HG02870 (cell line): ENCODE measurements around the gene PPP1R13B.
"Not testable (repeated sequence)": the region's sequence is repeated elsewhere in the genome, so short reads cannot be mapped to it uniquely, and the experiment has no call there.

ENCODE experiments used
- ATAC-seq: cut with Tn5 transposase; IDR thresholded peaks from one replicate; pipeline ENCODE4 v1.9.1; 2021; ENCODE audit warnings: mild to moderate bottlenecking, moderate library complexity; ENCODE audit not compliant: unreplicated experiment

PPP1R13B gene

DNA sequence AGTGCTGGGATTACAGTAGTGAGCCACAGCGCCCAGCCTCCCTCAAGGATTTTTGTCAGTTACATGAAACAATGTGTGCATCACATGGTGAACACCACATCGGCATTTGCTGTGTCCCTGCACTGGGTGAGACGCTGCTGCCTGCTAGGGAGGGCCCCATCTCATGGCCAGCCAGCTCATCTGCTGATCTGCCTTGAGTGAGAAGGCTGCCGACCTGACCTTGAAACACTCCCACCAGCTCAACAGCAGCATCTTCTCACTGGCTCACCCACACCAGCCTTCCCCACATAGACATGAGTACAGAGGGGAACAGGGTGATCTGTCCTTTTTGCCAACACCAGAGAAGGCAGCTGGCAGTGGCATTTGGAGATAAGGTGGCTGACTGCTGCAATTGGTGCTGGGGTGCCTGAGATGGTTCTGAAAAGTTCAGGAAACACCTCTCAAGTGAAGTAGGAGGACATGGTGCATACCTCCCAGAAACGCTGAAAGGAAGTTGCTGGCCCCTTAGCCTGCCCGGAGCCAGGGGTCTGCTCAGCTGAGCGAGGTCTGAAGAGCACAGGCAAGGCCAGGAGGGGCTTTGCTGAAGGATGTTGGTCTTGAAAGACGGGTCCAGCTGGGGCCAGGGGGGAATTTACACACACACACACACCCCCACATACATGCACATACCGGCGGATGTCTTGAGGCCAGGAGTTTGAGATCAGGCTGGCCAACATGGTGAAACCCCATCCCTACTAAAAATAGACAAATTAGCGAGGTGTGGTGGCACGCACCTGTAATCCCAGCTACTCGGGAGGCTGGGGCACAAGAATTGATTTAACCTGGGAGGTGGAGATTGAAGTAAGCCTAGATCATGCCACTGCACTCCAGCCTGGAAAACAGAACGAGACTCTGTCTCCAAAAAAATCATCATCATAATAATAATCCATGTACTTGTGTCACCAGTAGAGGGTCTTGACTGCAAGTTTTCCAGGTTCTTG is 14.3 kb upstream of the PPP1R13B start:
- no peak for ATAC-seq

DNA sequence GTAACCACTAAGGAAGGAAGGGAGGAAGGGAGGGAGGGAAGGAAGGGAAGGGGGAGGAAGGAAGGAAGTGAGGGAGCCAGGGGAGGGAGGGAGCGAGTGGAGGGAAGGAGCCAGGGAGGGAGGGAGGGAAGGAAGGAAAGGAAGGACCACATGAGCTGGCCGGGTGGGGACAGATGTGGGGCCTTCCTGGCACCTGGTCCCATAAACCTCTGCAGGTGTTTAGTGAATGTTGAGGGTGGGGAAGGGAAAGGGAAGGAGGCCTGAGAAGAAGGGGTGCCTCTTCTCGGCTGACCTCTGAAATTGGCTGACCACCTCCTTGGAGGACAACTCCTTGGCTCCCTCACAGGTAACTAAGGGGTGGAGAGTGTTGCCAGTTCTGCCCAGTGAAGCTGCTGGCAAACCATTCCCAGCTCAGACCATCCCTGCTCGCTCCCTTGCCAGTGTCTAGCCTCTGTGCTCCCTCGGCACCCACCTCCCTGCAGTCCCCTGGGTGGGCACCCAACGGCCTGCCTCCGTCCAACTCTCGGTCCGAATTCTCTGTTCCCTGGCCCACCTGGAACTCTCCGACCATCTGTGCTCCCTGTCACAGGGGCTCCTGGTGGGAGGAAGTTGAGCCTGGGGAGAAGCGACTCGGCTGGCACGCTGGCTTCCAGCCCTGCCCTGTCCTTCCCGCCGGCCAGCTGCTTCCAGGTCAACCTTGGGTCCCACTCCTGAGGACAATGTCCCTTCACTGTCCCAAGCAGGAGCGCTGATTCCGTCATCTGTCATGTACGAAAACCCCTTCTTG is 12.2 kb upstream of the PPP1R13B start:
- ATAC-seq: no peak

DNA sequence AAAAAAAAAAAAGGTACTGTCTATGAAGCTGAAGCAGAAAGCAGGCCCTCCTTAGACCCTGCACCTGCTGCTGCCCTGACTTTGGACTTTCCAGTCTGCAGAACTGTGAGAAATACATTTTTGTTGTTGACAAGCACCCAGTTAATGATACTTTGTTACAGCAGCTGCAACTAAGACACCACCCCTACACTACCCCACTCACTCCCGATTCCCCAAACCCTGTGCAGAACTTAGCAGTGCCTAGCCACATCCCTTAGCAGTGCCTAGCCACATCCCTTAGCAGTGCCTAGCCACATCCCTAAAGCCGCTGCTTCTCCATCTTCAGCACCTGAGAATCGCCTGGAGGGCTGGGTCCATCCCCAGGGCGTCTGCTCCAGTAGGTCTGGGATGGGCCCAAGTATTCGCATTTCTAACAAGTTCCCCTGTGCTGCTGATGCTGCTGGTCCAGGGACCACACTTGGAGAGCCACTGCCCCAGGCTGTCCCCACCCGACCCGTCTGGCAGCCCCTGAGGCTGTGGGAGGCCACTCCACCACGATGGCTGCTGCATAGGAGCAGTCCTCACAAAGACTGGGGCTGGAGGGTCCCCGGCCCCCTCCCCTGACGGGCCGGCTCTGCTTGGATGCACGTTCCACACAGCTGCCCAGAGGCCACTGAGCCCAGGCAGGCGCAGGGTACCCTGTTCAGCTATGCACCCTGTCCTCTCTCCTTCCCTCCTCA is 10.8 kb upstream of the PPP1R13B start:
- no peak for ATAC-seq

DNA sequence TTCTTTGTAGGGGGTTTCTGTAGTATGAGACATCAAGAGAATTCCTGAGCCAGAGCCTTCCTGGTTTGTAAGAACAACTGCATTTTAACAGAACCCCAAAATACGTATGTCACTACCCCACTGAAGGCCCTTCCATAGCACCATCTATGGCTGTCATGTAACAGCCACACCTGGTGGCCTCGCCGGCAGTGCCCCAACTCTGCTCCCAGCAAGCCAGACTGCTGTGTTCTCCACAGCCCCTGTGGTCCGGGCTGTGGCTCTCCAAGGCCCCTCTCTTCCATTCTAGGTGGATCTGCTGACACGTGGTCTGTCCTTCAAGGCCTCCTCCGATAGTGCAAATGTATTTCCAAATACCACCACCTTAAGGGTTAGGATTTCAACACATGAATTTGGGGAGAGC is 9.9 kb upstream of the PPP1R13B start:
- ATAC-seq: no peak

DNA sequence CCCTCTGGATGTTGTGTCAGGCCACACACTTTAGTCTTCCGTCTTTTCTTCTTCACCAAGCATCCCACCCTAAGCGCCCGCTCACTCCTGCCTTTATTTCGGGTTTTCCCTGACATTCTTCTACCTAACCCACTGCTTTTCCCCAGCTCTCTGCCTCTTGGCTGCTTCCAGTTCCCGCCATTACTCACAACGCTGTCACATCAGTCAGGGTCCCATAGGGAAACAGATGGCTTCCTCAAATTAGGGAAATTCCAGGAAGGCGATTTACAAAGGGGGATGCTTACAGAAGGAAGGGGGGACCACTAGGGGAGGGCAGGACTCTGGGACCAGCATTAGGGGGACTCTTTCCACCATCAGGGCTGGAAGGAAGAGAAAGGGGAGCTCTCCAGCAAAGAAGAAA is 9.2 kb upstream of the PPP1R13B start:
- no peak for ATAC-seq

DNA sequence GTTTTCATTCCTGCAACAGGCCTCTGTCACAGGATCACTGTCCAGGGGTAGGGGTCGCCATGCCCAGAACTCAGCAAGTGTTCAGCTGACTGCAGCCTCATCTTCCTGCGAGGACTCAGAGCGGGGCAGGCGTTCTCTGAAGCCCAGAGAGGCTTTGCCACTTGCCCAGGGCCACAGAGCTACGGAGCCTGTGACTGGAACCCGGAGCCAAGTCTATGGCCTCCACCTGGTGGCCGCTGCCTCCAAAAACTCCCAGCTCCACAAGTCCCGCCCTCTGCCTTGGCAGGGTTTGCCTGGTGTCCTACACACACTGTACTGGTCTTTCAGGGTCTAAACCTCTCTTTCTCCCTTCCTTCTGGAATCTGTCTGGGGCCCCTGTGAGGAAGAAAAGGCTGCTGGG is 8.7 kb upstream of the PPP1R13B start:
- no peak for ATAC-seq

DNA sequence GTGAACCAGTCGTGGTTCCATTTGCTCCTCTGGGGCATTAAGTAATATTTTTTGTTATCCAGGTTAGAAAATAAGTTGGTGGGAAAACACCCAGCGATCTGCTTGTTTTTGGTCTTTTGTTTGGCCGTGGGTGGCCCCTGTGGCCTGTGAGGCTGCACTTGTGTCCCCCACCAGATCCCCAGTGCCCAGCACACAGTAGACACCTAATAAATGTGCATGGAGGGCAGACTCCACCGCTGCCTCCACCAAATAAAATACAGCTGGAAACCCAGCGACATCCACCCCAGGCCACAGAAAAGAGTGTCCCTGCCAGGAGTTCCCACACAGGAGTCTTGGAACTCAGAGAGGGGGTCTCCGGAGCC is 8.3 kb upstream of the PPP1R13B start:
- ATAC-seq: no peak

DNA sequence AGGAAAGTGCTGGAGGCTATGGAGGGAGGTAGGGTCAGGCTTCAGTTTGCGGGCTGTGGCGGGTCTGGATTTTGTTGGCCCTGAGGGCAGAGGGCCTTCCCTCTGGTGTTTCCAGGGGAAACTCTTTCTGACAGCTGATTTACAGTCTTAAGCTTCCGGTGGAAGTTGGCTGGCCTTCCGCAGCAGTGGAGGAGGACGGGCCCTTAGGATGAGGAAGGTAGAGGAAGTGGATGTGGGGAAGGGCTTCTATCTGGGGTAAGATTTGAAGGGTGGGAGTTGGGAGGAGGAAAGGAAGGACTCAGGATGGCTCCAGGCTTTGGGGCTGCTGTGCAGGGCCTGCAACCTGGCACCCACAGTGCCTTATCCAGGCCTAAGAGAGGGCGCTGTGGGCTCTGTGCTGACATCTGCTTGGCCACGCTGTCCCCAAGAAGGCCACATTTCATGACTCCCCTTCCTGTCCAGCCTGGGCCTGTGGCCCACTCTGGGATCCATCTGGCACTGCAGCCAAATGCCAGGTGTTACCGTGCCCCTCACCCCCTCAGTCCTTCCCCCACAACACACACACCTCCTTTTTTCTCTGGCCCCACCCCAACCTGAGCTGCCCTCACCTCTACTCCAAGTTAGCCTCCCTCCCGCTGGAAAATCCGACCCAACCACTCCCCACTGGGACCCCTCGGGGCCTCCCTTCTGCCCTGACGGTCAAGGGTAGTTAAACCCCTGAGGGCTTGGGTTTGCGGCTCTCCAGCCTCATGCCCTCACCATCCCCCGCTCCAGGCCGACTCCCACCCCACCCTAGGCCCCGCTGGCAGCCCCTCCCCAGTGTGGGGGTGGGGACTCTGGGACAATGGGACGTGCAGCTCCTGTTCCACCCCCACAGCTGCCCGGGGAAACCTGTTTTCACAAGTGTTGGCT is 7.7 kb upstream of the PPP1R13B start:
- ATAC-seq: no peak

DNA sequence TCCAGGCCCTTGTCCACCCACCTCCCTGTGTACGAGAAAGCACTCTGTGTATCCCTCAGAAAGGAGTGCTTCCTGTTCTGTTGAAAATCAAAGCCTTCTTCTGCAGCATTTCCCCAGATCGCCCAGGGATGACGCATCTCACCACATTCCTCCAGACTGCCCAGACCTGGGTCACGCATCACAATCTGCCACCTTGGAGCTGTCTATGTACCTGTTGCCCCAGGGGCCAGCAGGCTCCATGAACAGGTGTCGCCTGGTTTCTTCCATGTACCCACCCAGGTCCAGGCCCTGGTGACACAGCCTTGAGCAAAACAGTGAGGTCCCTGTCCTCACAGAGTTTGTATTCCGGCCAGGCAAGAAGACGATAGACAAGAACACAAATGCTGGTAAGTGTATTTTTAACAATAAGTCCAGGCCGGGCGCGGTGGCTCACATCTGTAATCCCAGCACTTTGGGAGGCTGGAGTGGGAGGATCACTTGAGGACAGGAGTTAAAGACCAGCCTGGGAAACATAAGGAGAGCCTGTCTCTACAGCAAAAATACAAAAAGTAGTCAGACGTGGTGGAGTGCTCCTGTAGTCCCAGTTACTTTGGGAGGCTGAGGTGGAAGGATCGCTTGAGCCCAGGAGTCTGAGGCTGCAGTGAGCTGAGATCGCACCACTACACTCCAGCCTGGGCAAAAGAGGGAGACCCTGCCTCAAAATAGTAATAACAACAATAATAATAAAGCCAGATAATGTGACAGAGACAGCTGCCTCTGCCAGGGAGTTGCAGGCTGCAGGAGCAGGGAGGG is 6.8 kb upstream of the PPP1R13B start:
- no peak for ATAC-seq

DNA sequence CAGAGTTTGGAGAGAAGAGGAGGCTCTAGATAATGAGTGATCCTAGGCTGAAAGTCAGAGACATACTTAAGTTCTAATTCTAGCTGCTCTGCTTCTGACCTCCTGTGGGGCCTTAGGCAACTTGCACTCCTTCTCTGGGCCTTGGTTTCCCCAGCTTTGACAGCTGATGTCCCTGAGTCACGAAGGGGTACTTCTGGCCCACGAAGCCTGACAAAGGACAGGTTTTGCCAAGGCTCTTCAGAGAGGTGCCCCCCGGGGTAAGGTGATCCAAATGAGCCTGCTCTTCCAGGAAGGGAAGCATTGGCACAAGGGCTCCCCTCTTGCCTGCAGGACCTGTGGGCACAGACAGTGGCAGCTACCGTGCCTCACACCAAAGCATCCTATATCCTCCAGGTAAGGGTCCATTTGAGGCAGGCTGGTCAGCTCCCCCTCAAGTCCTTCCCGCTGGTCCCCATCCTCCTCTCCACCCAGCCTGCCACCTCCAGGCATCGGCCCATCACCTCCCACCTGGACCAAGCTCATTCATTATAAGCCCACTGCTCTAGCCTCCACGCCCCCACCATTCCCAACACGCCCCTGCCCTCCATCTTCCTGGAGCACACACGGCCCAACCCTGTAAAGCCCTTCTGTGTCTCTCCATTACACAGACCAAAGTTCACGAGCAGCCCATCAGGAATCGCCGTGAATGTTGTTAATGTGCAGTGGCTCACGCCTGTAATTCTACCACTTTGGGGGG is 1.9 kb upstream of the PPP1R13B start:
- ATAC-seq: no peak

DNA sequence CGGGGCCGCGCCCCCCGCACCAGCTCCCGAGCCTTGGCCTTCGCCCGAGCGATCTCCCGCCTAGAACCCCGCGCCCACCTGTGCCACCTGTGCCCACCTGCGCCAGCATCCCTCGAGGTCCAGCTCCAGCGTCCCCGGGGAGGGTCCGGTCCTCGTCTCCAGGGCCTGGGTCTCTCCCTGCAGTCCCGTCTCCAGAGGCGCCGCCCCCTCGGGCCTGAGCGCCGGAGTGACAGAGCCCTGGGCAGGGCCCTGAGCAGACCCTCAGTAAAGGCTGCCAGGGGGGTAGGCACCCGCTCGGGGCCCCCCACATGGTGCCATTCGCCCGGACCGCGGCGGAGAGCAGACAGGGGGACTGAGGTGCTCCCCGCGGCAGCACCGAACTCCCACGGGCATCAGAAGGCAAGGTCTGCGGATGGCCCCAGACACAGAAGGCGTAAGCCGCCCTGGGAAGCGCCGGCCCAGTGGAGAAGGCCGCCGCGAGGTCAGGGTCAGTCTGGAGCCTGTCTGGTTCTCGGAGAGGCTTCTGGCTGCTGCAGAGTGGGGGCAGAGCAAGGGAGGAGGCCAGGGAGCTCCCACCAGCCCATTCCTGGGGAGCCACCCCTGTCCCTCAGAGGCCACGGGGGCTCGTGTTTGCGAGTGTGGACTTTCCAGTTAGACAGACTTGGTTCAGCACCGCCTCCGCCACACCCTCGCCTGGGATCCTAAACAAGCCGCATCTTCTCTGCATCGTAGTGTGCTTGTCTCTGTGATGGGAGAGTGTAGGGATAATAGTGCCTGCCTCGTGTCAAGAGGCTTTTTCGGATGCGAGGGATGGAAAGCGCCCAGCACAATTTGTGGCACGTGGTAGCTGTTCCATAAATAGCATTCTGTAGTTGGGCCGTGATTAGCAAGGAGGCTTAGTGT is 1.1 kb upstream of the PPP1R13B start:
- no peak for ATAC-seq

DNA sequence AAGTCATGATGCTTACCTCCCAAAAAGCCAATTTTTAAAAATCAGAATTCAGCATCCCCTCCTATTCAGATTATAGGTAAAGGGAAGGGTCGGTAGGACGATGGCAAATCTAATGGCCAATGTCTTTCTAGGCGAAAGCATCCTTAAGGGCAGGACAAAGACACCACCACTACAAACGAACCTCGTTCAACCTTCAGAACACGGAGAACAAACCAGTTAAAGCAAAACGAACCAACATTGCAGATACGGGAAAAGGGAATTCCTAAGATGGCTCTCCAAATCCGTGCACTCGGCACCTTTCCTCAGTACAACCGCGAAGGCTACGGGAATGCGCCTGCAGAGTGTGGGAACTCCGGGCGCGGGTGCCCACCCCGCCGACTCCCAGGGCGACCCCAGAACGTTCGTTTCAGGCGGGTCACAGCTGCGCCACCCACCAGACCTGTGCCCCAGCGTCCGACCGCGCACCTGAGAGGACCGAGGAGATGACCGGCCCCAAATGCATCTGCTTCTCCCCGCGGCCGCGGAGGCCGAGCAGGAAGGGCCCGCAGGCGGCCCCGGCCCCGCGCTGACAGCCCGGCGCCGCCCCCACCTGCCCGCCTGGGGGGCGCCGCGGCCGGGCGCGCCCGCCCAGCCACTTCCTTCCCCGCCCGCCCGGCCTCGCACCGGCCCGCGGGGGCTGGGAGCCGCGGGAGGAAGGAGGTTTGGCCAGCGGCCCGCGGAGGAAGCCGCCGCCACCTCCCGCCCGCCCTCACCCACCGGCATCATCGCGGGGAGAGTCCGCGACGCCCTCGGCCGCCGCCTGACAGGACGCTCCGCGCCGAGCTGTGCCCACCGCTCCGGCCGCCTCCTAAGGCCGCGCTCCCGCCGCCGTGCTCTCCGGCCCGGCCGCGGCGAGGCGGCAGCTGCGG is 578 bp downstream of the PPP1R13B start:
- peak; percentile 28 for ATAC-seq

DNA sequence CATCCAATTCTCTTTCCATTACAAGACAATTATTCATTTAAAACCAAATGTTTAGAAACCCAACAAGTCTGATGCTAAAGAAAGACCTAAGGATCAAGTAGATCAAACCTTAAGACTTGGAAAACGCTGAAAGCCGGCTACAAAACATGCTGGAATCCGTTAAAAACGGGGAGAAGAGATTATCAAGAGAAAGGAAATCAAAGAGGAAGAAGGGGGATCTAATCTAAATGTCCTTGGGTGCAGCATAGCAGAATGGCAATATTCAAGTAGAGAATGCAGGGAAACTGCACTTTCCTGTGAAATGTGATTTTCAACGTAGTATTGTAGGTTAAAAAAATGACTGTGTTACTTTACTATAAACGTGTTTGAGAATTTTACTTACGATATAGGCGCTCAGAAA is 1.3 kb downstream of the PPP1R13B start:
- ATAC-seq: no peak

DNA sequence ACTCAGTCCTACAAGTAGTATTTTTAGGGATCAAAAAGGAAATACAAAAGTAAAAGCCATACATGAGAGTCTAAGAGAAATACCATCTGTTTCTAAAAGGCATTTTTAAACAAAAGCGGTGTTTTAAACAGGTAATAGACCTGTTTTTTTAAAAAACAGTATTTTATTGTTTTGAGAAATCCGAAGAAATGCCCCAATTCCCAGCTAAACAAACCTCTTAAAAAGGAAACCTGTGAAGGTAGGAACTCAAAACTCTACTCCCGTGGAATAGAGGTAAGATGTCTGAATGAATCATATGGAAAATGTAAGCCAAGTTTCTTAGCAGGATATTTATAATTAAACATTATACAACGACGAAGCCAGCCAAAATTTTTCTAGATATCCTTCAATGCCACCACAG is 2.0 kb downstream of the PPP1R13B start:
- no peak for ATAC-seq

DNA sequence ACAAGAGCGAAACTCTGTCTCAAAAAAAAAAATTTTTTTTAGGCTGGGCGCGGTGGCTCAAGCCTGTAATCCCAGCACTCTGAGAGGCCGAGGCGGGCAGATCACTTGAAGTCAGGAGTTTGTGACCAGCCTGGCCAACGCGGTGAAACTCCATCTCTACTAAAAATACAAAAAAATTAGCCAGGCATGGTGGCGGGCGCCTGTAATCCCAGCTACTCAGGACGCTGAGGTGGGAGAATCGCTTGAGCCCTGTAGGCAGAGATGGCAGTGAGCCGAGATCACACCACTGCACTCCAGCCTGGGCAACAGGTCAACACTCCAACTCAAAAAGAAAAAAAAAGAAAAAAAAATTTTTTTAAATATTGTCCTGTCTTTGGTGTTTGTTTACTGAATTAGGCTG is 6.1 kb downstream of the PPP1R13B start:
- not testable (repeated sequence) for ATAC-seq

DNA sequence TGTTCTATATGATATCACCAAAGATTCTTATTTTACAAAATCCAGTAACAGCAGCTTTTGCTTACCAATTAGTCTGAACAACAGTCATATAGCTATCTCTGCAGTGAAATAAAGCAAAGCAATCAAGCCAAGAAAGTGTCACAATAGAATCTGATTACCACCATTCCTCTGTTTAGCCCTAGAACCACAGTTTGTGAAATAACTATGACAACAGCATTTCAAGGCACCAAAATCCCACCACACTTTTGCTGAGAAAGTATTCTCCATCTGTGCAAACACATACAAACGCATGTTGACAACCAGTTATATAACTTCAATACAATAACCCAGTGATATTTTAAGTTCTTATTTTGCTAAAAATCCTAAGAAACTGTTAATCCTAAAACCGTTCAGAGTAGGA is 7.4 kb downstream of the PPP1R13B start:
- no peak for ATAC-seq

DNA sequence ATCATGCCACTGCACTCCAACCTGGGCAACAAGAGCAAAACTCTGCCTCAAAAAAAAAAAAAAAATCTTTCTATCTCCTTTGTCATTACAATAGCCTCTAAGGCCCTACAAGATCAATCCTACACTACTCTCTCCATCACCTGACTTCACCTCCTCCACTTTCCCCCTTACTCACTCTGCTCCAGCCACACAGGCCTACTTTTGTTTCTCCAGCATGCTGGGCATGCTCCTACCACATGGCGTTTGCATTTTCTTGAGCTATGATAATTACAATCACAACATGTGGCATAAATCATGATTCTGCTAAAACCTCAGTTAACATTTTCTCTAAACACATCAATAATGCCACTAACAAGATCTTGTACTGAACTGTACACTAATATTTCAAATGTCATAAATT is 7.8 kb downstream of the PPP1R13B start:
- no peak for ATAC-seq
